GM18873 (cell line): Measurements from ENCODE around the gene CA11.
A peak's percentile ranks its signal among the peaks of the same experiment; 100 is the strongest.

Experiments used
- ATAC-seq: cut with Tn5 transposase; IDR thresholded peaks from one replicate; pipeline ENCODE4 v1.9.1; 2021; ENCODE audit warnings: mild to moderate bottlenecking, moderate library complexity, moderate number of reproducible peaks; ENCODE audit not compliant: unreplicated experiment, low FRiP score

CA11 gene

DNA sequence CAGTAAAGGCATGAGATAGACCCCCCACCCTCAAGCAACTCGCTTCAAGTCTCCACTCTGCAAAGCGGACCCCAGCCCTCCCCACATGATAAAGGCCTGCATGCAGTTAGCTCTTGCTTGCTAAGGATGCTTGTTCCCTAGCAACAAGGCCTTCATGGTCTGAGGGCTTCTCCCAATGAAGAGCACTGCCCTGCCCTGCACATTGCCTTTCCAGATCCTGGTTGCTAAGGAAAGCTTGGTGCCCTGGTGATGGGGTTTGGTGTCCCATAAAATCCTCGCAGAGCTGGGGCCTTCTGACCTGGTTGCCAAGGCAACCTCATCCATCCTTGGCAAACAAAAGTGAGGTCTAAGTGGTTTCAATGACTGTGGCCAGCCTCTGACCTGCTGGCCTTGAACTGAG lies 14.8 kb downstream of the CA11 start:
- ATAC-seq: no peak

GRCh38 chr19:48630296-48631063 lies 15.5 kb downstream of the CA11 start:
- no peak for ATAC-seq

- no peak for ATAC-seq
These were observed 16.2 kb downstream of the CA11 start for GRCh38 chr19:48629599-48630295.

- no peak for ATAC-seq
These were observed 16.7 kb downstream of the CA11 start for GRCh38 chr19:48629297-48629598.

DNA sequence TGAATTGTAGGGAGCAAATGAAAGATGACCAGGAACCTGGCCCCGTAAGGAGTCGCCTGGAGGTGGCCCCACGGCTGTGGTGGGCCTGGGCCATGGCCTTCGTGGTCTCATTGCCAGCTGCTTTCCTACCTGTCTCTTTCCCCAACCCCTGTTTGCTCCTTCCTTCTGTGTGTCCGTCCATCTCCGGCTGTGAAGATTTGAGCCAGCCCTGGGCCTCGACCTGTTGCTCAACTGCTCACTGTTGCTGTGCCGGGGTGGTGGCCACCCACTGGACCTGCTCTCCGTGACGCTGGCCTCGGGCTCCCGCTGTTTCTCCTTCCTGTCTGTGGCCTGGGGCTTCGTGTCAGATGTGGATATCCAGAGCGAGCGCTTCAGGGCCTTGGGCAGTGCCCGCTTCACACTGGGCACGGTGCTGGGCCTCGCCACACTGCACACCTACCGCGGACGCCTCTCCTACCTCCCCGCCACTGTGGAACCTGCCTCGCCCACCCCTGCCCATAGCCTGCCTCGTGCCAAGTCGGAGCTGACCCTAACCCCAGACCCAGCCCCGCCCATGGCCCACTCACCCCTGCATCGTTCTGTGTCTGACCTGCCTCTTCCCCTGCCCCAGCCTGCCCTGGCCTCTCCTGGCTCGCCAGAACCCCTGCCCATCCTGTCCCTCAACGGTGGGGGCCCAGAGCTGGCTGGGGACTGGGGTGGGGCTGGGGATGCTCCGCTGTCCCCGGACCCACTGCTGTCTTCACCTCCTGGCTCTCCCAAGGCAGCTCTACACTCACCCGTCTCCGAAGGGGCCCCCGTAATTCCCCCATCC lies 17.3 kb downstream of the CA11 start:
- ATAC-seq: no peak

- ATAC-seq: no peak
These were observed 18.1 kb downstream of the CA11 start for GRCh38 chr19:48627865-48628314.

- no peak for ATAC-seq
These were observed 18.7 kb downstream of the CA11 start for GRCh38 chr19:48627201-48627864.

DNA sequence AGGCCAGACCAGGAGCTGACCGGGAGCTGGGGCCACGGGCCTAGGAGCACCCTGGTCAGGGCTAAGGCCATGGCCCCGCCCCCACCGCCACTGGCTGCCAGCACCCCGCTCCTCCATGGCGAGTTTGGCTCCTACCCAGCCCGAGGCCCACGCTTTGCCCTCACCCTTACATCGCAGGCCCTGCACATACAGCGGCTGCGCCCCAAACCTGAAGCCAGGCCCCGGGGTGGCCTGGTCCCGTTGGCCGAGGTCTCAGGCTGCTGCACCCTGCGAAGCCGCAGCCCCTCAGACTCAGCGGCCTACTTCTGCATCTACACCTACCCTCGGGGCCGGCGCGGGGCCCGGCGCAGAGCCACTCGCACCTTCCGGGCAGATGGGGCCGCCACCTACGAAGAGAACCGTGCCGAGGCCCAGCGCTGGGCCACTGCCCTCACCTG lies 20.1 kb downstream of the CA11 start:
- no peak for ATAC-seq

DNA sequence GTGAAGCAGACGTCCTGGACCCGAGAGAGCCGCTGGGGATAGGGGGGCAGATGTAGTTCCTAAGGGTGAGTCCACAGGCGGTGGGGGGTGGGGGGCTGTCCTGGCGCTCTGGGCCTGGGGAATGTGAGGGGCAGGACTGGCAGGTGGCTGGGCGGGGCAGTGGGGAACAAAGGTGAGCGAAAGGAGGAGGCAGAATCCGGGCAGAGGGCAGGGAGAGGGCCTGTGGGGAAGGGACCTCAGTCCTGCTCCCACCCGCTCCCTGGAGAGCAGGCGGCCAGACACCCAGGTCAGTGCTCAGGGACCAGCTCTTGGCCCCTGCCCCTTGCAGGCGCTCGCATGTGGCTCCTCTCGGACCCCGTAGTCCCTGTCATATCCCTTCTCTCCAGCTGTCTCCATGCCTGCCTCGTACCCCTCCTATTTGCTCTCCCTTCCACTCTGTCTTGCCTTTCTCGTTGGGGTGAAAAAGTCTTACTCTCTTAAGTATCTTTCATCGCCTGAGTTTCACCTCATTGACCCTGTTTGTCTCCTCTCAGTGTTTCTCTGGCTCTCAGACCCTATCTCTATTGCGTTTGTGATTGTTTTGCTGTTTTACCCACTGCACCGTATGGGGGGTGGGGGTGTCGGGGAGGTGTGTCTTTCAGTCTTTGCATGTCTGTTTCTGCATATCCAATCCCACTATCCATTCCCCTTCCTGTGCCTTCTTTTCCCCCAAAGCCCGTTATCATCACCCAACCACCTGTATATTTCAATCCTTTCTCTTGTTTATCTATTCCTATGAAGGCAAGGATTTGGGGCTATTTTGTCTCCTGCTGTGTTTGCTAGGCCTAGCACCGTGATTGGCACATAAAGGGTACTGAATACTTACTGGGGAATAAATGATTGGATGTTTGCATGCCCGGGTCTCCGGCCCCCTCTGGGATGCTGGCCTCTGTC lies 20.9 kb downstream of the CA11 start:
- no peak for ATAC-seq

DNA sequence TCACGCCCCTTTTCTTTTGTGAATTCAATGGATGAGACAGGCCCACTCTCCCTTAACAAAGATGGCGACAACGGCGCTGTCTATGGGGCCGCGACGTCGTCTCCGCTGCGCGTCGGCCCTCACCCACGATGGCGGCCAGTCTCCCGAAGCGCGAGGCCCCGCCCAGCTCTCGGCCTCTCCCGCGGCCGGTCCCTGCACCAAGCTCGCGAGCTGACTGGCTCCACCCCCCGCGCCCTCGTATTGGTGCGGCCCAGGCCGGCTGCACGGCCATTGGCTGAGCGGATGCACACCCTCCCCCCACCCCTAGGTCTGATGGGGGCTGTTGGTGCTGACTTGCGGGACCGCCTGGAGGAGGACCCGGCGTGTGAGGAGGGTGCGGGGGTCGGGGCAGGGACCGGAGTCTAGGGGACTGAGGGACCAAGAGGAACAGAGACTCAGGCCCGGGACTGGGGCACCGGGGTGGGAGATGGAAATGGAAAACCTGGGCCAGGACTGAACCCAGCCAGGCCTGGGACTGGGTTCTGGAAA lies 21.9 kb downstream of the CA11 start:
- no peak for ATAC-seq

- ATAC-seq: no peak
These were observed 22.4 kb downstream of the CA11 start for GRCh38 chr19:48623556-48624066.

DNA sequence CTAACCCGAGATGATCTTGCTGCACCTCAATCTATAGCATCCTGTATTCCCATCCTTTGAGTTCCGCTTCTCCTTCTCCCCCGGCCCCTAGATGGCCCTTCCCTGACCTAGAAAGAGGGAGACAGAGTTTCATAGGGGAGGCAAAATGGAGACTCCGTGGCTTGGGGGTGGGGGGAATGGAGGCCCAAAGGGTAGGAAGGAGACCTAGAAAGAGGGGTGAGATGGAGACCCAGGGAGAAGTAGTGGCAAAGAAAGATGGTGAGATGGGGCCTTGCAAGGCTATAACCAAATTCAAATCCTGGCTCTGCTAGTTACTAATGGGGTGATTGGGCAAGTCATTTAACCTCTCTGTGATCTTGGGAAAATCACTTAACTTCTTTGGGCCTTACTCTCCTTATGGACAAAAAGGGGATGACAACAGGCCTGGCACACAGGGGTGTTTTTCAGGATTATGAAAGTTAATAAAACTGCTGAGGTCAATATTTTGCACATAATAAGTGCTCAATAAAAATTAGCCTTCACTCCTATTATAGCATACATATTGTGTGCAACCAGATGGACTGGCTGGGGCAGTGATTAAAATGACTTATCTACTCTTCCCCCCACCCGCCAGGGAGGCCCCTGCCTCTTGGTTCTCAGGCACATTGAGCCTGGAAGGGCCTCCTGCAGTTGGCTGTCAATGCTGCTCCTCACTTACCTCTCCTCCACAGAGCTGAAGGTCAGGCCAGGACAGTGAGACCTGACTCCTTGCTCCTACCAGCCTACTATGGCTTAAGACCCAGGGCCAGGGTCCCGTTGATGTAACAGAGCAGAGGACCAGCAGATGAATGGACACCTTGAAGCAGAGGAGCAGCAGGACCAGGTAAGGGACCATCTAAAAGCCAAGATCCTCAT lies 26.0 kb downstream of the CA11 start:
- no peak for ATAC-seq

- ATAC-seq: peak; percentile 89
These were observed 26.9 kb downstream of the CA11 start, which contains the start of the genes RPL18 and SPHK2 for GRCh38 chr19:48618916-48619691. Gene RPL18 (minus strand): TSS chr19:48619178. CDS start chr19:48619143, 35 bp downstream. Gene SPHK2 (plus strand): TSS chr19:48619506. CDS start chr19:48620515, 1,009 bp downstream.

- no peak for ATAC-seq
These were observed 27.6 kb downstream of the CA11 start for GRCh38 chr19:48618278-48618915.

DNA sequence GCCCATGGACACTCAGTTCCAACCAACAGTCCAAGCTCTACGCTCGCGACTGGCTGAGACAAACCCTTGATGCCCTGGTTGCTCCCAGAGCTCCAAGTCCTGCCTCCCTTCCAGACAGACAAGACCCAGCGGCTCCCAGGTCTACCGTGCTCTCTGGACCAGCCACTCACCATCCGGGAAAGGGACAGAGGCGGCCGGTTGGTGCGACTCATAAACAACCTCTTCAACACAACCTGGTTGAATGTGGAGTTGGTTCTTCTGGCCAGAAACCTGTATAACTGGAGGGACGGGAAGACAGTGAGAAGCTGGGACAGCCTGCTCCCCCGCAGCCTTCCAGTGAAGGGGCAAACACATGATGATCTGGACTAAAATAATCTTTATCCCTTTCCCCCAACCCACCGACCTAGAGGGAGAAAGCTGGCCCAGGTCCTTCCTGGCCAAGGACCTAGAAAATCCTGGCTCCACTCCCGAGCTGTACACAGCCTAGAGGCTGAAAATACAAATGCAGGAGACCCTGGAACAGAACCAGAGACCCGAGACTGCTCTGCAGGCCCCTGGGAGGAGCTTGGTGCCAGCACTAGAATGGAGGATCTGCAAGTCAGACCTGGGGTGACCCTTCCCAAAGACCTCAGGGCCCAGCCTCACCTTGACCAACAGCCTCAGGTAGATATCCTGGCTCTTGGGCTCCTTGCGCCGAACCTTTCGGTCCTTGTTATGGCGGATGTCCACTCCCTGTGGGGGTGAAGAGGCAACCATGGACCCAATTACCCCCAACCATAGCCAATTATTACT lies 28.6 kb downstream of the CA11 start:
- ATAC-seq: no peak

- no peak for ATAC-seq
These were observed 29.4 kb downstream of the CA11 start for GRCh38 chr19:48616491-48617056.
